Measurements from ENCODE around the gene TEX50. TPM values are rescaled to one million over a fixed set of nuclear protein-coding genes. Genes with fewer than 3 reads are reported as not detected.
"Not testable (repeated sequence)": the region's sequence is repeated elsewhere in the genome, so short reads cannot be mapped to it uniquely, and the experiment has no call there.

Gene TEX50
- total RNA-seq, 1 donor from 2014 or later: not detected

DNA sequence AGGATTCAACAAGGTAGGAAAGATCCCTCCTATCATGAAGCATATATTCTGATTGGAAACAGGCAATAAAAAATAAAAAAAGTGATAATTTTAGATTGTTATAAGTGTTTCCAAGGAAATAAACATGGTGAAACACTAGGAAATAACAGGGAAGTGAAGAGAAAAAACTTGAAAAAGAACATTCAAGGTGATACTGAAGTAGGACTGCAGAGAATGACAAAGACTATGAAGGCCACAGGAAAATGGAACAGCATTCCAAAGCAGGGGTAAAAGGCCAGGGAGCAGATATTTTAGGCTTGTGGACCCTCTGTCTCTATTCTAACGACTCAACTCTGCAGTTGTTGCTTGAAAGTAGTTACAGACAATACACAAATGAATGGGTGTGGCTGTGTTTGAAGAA is 26.6 kb downstream of the TEX50 start:
- intact Hi-C loops (cut with micrococcal nuclease): no loop called here

DNA sequence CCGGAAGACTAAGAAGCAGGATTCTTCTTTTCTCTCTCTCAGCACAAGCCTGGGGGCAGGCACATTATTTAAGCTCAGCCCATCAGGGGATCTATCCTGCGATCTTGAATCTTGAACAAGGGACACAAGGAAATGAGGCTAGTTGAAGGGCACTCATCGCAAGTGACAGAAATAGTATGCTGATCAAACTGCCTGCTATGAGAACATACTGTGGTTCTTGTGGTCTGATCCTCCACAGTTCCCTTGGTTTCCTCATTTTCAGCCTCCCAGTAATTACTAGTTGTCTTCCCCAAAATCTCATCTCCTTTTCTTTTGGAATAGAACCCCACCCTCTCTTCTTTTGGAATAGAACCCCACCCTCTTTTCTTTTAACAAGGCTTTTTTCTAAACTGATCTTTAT is 28.0 kb downstream of the TEX50 start:
- intact Hi-C loops (cut with micrococcal nuclease): no loop called here

DNA sequence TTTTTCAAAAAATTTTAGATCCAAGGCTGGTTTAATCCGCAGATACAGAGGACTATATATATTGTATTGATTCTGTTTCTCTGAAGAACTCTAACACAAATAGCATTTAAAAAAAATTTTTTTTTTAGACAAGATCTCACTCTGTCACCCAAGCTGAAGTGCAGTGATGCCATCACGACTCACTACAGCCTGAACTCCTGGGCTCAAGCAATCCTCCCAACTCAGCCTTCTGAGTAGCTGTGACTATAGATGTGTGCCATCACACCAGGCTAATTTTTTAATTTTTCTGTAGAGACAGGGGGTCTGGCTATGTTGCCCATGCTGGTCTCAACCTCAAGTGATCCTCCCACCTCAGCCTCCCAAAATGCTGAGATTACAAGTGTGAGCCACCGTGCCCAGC is 31.5 kb downstream of the TEX50 start:
- intact Hi-C loops (cut with micrococcal nuclease): no loop called here

DNA sequence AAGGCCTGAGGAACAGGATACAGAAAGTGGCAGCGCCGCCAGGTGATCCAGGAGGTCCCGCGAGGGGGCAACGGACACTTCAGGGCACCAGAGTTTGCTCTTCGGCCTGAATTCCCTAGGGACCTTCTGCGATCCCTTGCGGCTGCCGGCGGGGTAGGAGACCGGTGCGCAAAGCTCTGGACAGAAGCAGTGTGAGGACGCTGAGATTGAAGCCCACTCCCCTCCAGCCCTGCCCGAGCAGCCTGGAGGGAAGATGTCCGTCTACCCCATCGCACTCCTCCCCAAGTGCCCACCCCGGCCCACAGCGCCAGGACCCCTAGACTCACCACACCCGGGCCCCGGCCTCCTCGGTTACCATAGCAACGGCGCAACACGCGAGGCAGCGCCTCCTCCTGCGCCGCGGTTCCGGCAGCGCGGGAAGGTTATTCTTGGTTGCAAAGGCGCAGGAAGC is 34.4 kb downstream of the TEX50 start, which contains the start of gene ANKRD45:
TSS of gene ANKRD45 (minus strand) at position 361 of the 451 bp plus-strand sequence. CDS start 10,433 bp downstream, outside the sequence.
- intact Hi-C loops (cut with micrococcal nuclease): no loop called here

DNA sequence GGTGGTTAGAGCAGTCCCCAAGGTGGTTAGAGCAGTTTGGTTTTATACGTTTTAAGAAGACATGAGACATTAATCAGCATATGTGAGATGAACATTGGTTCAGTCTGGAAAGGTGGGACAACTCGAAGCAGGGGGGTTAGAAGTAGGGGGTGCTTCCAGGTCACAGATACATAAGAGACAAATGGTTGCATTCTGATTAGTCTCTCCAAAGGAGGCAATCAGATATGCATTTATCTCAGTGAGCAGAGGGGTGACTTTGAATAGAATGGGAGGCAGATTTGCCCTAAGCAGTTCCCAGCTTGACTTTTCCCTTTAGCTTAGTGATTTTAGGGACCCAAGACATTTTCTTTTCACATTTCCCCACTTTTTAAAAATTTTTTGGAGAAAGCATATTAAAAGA is 39.4 kb downstream of the TEX50 start:
- intact Hi-C loops (cut with micrococcal nuclease): not testable (repeated sequence)

DNA sequence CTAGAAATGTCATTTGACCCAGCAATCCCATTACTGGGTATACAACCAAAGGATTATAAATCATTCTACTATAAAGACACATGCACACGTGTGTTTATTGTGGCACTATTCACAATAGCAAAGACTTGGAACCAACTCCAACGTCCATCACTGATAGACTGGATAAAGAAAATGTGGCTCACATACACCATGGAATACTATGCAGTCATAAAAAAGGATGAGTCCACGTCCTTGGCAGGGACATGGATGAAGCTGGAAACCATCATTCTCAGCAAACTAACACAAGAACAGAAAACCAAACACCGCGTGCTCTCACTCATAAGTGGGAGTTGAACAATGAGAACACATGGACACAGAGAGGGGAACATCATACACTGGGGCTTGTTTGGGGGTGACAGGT is 45.0 kb downstream of the TEX50 start:
- intact Hi-C loops (cut with micrococcal nuclease): not testable (repeated sequence)

DNA sequence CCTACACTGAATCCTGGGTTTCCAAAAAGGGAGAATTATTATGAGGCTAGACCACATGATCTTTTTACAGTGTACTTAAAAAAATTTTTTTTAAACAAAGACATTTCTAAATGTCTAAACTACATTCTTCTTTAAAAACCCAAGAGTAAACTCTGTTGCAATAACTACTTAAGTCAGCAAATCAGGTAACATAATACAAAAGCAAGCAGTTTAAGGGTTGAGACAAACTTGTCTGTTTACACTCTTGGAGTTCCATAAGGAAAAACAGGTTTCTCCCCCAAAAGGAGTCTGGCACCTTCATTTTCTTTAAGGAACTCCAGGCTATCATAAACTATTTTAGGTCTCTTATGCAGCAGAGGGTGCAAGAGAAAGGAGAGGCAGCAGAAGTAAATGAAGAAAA is 47.0 kb downstream of the TEX50 start:
- intact Hi-C loops (cut with micrococcal nuclease): no loop called here

DNA sequence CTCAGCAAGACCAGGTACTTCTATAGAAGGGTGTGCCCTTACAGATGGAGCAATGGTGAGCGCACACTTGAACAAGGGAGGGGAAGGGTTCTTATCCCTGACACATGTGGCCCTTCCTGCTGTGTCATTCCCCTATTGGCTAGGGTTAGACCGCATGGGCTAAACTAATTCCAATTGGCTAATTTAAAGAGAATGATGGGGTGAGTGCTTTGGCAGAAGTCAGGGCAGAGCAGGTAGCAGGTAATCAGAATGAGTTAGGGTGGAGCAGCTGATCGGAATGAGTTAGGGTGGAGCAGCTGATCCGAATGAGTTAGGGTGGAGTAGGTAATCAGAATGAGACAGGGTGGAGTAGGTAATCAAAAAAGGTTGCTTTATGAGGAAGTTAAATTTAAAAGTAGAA is 48.7 kb downstream of the TEX50 start:
- intact Hi-C loops (cut with micrococcal nuclease): not testable (repeated sequence)

DNA sequence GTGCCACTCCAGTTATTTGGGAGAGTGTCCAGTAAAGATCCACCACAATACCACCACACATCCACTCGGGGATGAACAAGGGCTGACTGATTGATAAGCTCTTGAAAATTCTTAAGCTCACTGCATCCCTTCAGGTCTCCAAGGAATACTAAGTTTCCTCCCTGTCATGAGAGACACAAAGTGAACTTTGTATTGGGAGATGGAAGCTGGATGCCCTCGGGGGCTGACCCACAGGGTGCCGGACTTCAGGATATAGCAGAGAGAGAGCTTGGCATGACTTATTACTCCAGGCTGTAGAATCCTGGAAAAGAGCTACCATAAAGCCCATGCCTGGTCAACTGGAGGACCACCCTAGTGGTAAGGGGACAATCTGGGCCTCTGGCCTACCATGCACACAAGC is 50.0 kb downstream of the TEX50 start:
- intact Hi-C loops (cut with micrococcal nuclease): not testable (repeated sequence)

Other genes with a start within 250 kb of the TEX50 start
- gene PRDX6, start 158.0 kb upstream of the TEX50 start, total RNA-seq: 109 and 110 TPM in 2 replicates
- gene SLC9C2, start 32.3 kb upstream of the TEX50 start, total RNA-seq: not detected in 2 replicates
- 0.11 TPM in 1 of 2 replicates, not detected in the other for gene ANKRD45, start 34.5 kb downstream of the TEX50 start, total RNA-seq
- gene KLHL20, start 79.6 kb downstream of the TEX50 start, total RNA-seq: 21.4 and 21.5 TPM in 2 replicates
- gene DARS2, start 189.3 kb downstream of the TEX50 start, total RNA-seq: 30.6 and 33.2 TPM in 2 replicates
- 34.0 and 37.8 TPM in 2 replicates for gene CENPL, start 189.5 kb downstream of the TEX50 start, total RNA-seq
- gene GAS5, start 232.7 kb downstream of the TEX50 start, total RNA-seq: 361 and 397 TPM in 2 replicates
- 9.2 and 10.1 TPM in 2 replicates for gene ZBTB37, start 233.0 kb downstream of the TEX50 start, total RNA-seq

Measured in T-helper 2 cell treated with Interferon-gamma antibody and Interleukin-4, amounts not matched to agents 100 ng/mL and 5 ng/mL, for 36 hours (primary cell).